KMS-11 (cell line): ENCODE results near the gene NT5C3B.

ENCODE experiments used
- H2AFZ ChIP-seq: fragments of 200-600 bp; sonication (generic); 2 replicates; pipeline ENCODE4 v1.6.1; 2016; ENCODE audit warnings: antibody characterized with exemption, mixed run types, low read depth
- H3K27ac ChIP-seq: fragments of 200-600 bp; sonication (generic); 2 replicates; pipeline ENCODE4 v1.6.1; 2016; ENCODE audit warnings: mild to moderate bottlenecking, mixed run types
- H3K27me3 ChIP-seq: fragments of 200-600 bp; sonication (generic); 2 replicates; pipeline ENCODE4 v1.6.1; 2017; ENCODE audit warnings: mild to moderate bottlenecking, low read depth, mixed run types, moderate library complexity; ENCODE audit not compliant: insufficient read depth
- H3K36me3 ChIP-seq: fragments of 200-600 bp; sonication (generic); 2 replicates; pipeline ENCODE4 v1.6.1; 2017; ENCODE audit warnings: mild to moderate bottlenecking, mixed run types; ENCODE audit not compliant: insufficient read depth
- H3K4me1 ChIP-seq: fragments of 200-600 bp; sonication (generic); 2 replicates; pipeline ENCODE4 v1.6.1; 2016; ENCODE audit warnings: mild to moderate bottlenecking, low read depth, mixed run types; ENCODE audit not compliant: poor library complexity, severe bottlenecking
- H3K4me2 ChIP-seq: fragments of 200-600 bp; sonication (generic); 2 replicates; pipeline ENCODE4 v1.7.0; 2016; ENCODE audit warnings: mild to moderate bottlenecking, mixed run types
- H3K4me3 ChIP-seq: fragments of 200-600 bp; sonication (generic); IDR thresholded peaks from 2 replicates; pipeline ENCODE4 v1.6.1; 2017; ENCODE audit warnings: low read depth, low read length, mixed read lengths; ENCODE audit not compliant: insufficient read depth
- H3K79me2 ChIP-seq: fragments of 200-600 bp; sonication (generic); 2 replicates; pipeline ENCODE4 v1.6.1; 2016; ENCODE audit warnings: low read depth, mixed run types; ENCODE audit not compliant: insufficient read depth
- H3K9ac ChIP-seq: fragments of 200-600 bp; sonication (generic); 2 replicates; pipeline ENCODE4 v1.6.1; 2016; ENCODE audit warnings: mild to moderate bottlenecking, mixed run types
- H4K20me1 ChIP-seq: fragments of 200-600 bp; sonication (generic); 2 replicates; pipeline ENCODE4 v1.6.1; 2016; ENCODE audit warnings: mild to moderate bottlenecking, mixed run types; ENCODE audit not compliant: insufficient read depth
- TF ChIP-seq, protein P1 (sequence below): fragments of 200-600 bp; sonication (generic); conservative IDR thresholded peaks from 2 replicates; pipeline ENCODE4 v1.6.1; 2017; ENCODE audit warnings: low read depth, mild to moderate bottlenecking, antibody characterized with exemption, low read length, moderate library complexity, mixed read lengths

NT5C3B gene

DNA sequence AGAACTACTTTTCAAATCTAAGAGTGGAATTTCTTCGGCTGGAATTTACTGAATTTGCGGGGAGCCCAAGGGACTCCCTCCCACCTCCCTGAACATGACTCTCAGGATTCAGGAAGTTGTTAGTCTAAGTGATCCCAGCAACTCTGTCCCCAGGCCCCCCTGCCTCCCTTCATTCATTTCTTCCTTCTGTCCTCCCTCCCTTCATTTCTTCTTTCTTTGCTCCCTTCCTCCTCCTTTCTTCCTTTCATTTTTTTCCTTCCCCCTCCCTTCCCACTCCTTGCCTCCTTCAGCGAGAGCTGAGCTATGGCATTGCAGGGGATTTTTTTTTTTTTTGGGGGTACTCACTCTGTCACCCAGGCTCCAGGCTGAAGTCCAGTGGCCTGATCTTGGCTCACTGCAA lies 38.7 kb downstream of the NT5C3B start:
- Histone ChIP-seq H3K79me2 (no peaks in the 10 kb centered on the region), H3K4me2 (no peak overlapping the region), H3K9ac (no peak overlapping the region), H2AFZ (no peak overlapping the region), H3K4me3 (no peak overlapping the region), H4K20me1 (no peaks in the 10 kb centered on the region), H3K27ac (no peak overlapping the region), H3K4me1 (peaks cover 19% of the 10 kb centered on the region), H3K27me3 (no peaks in the 10 kb centered on the region), H3K36me3 (no peaks in the 10 kb centered on the region)
- TF ChIP-seq, protein P1, sequence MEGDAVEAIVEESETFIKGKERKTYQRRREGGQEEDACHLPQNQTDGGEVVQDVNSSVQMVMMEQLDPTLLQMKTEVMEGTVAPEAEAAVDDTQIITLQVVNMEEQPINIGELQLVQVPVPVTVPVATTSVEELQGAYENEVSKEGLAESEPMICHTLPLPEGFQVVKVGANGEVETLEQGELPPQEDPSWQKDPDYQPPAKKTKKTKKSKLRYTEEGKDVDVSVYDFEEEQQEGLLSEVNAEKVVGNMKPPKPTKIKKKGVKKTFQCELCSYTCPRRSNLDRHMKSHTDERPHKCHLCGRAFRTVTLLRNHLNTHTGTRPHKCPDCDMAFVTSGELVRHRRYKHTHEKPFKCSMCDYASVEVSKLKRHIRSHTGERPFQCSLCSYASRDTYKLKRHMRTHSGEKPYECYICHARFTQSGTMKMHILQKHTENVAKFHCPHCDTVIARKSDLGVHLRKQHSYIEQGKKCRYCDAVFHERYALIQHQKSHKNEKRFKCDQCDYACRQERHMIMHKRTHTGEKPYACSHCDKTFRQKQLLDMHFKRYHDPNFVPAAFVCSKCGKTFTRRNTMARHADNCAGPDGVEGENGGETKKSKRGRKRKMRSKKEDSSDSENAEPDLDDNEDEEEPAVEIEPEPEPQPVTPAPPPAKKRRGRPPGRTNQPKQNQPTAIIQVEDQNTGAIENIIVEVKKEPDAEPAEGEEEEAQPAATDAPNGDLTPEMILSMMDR, result no peak

DNA sequence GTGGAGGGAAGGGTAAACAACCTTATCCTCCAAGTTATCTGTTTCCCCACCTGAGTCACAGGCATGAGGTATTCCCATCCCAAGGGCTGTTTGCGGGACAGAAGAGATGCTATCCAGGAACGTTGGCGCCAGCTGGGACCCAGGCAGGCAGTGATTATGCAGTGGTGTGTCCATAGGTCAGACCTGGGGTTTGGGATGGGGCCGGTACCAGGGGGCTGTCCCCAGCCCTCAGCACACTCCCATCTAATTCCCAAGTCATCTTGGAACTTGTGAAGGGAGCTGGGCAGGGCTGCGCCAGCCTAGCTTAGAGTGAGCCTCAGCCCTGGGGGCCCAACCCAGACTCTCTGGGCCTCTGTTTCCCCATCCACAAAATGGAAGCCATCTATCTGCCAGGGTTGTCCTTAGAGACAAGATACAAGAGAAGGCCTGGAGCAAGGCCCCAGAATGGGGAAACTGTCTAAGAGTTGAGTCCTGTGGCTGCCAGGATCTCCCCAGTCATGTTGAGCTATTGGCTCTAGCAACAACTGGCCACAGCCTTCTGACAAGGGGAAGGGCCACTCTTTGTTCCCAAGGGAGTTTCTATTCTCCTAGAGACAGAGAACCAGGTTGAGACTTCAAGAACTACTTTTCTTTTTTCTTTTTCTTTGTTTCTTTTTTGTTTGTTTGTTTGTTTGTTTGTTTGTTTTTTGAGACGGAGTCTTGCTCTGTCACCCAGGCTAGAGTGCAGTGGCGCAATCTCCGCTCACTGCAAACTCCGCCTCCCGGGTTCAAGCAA lies 39.7 kb downstream of the NT5C3B start:
- Histone ChIP-seq H3K27ac (no peak overlapping the region), H3K79me2 (no peaks in the 10 kb centered on the region), H2AFZ (no peak overlapping the region), H3K9ac (no peak overlapping the region), H4K20me1 (no peaks in the 10 kb centered on the region), H3K4me3 (no peak overlapping the region), H3K36me3 (no peaks in the 10 kb centered on the region), H3K4me2 (no peak overlapping the region), H3K27me3 (no peaks in the 10 kb centered on the region), H3K4me1 (peaks cover 13% of the 10 kb centered on the region)
- TF ChIP-seq, protein P1, result no peak

DNA sequence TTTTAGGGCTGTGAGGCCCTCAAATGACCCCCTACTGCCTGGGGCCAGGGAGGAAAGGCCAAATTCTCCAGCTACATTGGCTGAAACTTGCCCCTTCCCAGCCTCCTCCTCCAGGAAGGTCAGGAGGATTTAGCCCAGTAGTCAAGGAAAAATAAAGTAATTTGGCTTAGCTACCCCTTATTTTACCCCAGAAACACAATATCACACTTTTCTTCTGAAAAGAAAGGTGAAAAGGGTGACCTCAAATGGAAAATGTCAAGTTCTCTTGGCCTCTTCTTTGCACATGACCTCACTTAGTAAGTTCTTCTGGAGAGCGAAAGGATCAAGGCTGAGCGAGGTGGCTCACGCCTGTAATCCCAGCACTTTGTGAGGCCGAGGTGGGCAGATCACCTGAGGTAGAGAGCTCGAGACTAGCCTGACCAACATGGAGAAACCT lies 41.5 kb downstream of the NT5C3B start:
- no peaks in the 10 kb centered on the region for H3K36me3 ChIP-seq
- H3K9ac ChIP-seq, result no peak overlapping the region
- TF ChIP-seq, protein P1, result no peak
- H3K4me2 ChIP-seq, result no peak overlapping the region
- no peaks in the 10 kb centered on the region for H4K20me1 ChIP-seq
- H3K27ac ChIP-seq, result no peak overlapping the region
- H3K4me3 ChIP-seq, result no peak overlapping the region
- H3K79me2 ChIP-seq, result no peaks in the 10 kb centered on the region
- no peaks in the 10 kb centered on the region for H3K4me1 ChIP-seq
- H3K27me3 ChIP-seq, result no peaks in the 10 kb centered on the region
- no peak overlapping the region for H2AFZ ChIP-seq

DNA sequence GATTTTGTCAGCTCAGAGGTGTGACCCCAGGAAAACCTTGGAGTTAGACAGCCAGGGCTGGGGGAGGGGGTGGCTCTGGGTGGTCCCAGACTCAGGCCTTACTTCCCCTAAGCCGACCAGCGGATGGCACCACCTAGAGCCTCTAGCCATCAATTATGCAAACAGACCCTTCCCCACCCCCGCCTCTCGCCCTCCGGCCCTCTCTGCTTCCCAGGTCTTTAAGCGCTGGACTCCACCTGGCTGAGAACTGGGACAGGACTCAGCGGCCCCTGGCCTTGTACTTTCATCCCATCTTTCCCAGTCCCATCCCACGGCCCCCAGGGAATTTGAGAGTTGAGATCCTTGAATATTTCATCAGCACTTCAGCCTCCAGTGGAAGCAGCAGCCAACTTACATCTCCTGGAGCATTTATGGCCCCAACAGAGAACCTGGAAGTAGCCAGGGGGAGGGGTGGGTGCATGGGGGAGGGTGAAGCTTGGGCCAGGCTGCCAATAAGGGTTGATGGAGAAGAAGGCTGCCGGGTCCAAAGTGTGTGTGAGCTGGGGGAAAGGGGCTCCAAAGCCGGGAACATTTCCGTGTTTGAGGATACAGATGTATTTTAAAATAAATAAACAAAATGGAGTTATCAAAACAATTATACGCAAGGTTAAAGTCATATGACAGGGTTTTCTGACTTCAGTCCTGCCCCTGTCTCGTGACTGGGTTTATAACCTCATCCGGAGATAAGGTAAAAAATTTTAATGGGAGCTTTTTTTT lies 42.1 kb downstream of the NT5C3B start:
- H3K4me2 ChIP-seq, result no peak overlapping the region
- no peak overlapping the region for H3K4me3 ChIP-seq
- H3K9ac ChIP-seq, result no peak overlapping the region

More for the DNA sequence above, 42.1 kb downstream of the NT5C3B start:
- Histone ChIP-seq H3K4me1 (no peaks in the 10 kb centered on the region), H3K36me3 (no peaks in the 10 kb centered on the region), H3K27ac (no peak overlapping the region), H4K20me1 (no peaks in the 10 kb centered on the region), H3K79me2 (no peaks in the 10 kb centered on the region), H2AFZ (no peak overlapping the region), H3K27me3 (no peaks in the 10 kb centered on the region)
- TF ChIP-seq, protein P1, result no peak
